Body of pancreas (tissue), 4 donors: Measurements from ENCODE around the gene FIBCD1. TPM values are rescaled to one million over a fixed set of nuclear protein-coding genes. Genes with fewer than 3 reads are reported as not detected.
A peak's percentile ranks its signal among the peaks of the same experiment; 100 is the strongest.

Source experiments
- ATAC-seq: fragments of 150-250 bp; one replicate; pipeline ENCODE4 v1.9.1; 2016
- DNase-seq, 4 donors: peaks; one replicate each; pipeline ENCODE4 v3.0.0-alpha.2; 2019
- H3K27ac ChIP-seq, 4 donors: fragments of 200-600 bp; sonication (generic); 1 replicate in 3 of 4; 2 replicates in 1 of 4; pipeline versions ENCODE4 v1.5.1 to v1.6.1; 2016 to 2019; ENCODE audit warnings: mild to moderate bottlenecking in 1 of 4, mixed read lengths in 1 of 4, moderate library complexity in 1 of 4
- H3K27me3 ChIP-seq, 2 donors: fragments of 200-600 bp; sonication (generic); one replicate each; pipeline ENCODE4 v1.6.0; 2016; ENCODE audit warnings: mild to moderate bottlenecking in 1 of 2
- H3K36me3 ChIP-seq, 2 donors: fragments of 200-600 bp; sonication (generic); replicated peaks in 1 of 2; 2 replicates each; pipeline ENCODE4 v1.5.1; 2016; ENCODE audit warnings: low read depth in 2 of 2; ENCODE audit not compliant: insufficient read depth in 1 of 2
- H3K4me1 ChIP-seq: fragments of 200-600 bp; sonication (generic); one replicate; pipeline ENCODE4 v1.6.0; 2016
- H3K4me3 ChIP-seq, 2 donors: fragments of 200-600 bp; sonication (generic); 1 replicate in 1 of 2; 2 replicates in 1 of 2; pipeline ENCODE4 v1.5.1; 2016 to 2019
- H3K9me3 ChIP-seq, 3 donors: fragments of 200-600 bp; sonication (generic); 1 replicate in 2 of 3; 2 replicates in 1 of 3; pipeline ENCODE4 v1.5.1; 2016
- CTCF ChIP-seq, 7 experiments: fragments of 450-650 bp in 4 of 7; fragments of 200-600 bp in 3 of 7; sonication (generic) in 3 of 7; IDR thresholded peaks; one replicate each; pipeline ENCODE4 v1.5.1; 2016 to 2019; ENCODE audit warnings: antibody characterized with exemption in 7 of 7
- POLR2A ChIP-seq, 3 donors: fragments of 450-650 bp; IDR thresholded peaks; one replicate each; pipeline ENCODE4 v1.6.1; 2016; ENCODE audit warnings: antibody characterized with exemption in 3 of 3, mild to moderate bottlenecking in 2 of 3
- WGBS, 2 donors: methylation state at CpG; one replicate each; pipeline ENCODE4 v1.1.5; 2017; 5-methylcytosine and 5-hydroxymethylcytosine counted together
- intact Hi-C: fragments of 100-400 bp; cut with DNase I; formaldehyde crosslinking; loops from one replicate; pipeline ENCODE4 v1.15.1; 2023
- total RNA-seq, 2 donors: library from RNA; depleted of rRNA; stranded (reverse); fragments of >200 nt; gene quantifications; one replicate each; pipeline ENCODE4 v1.1.0, GENCODE V29; 2016

FIBCD1 gene
- total RNA-seq, 2 donors from 2014 or later, result 0.78 TPM; not detected in 1

GRCh38 chr9:130868230-130868629, 70.8 kb downstream of the FIBCD1 start:
- H3K36me3 ChIP-seq, result no peaks in the 10 kb centered on the region
- H3K4me1 ChIP-seq, result peaks cover 17% of the 10 kb centered on the region
- 91 to 100% methylated on average over 3 of the region's 3 CpGs for WGBS, 2 donors
- ATAC-seq, result no peak
- TF ChIP-seq CTCF (IDR thresholded peaks at IDR 0.05) (no peak), POLR2A (IDR thresholded peaks at IDR 0.05) (no peak)
- no peak for DNase-seq
- intact Hi-C loops, result loop anchor here (5.0 kb wide), 1 partner anchor 74 kb away; no protein-coding TSS in a partner anchor
- H3K4me3 ChIP-seq, result no peak overlapping the region
- H3K27ac ChIP-seq, result no peak overlapping the region
- no peaks in the 10 kb centered on the region for H3K27me3 ChIP-seq
- H3K9me3 ChIP-seq, result no peaks in the 10 kb centered on the region

- peaks cover 11% of the 10 kb centered on the region for H3K4me1 ChIP-seq
- intact Hi-C loops, result loop anchor here (5.0 kb wide), 1 partner anchor 75 kb away; no protein-coding TSS in a partner anchor
- H3K36me3 ChIP-seq, result no peaks in the 10 kb centered on the region
- H3K27me3 ChIP-seq, result no peaks in the 10 kb centered on the region
- H3K9me3 ChIP-seq, result no peaks in the 10 kb centered on the region
- DNase-seq, result no peak
- H3K27ac ChIP-seq, result no peak overlapping the region
- no peak overlapping the region for H3K4me3 ChIP-seq
- 89 to 90% methylated on average over 9 of the region's 9 CpGs for WGBS, 2 donors
- no peak for TF ChIP-seq CTCF (IDR thresholded peaks at IDR 0.05)
- no peak for TF ChIP-seq POLR2A (IDR thresholded peaks at IDR 0.05)
- no peak for ATAC-seq
These were observed 71.5 kb downstream of the FIBCD1 start for GRCh38 chr9:130867556-130867955.

- no peaks in the 10 kb centered on the region for H3K36me3 ChIP-seq
- H3K4me1 ChIP-seq, result peaks cover 9% of the 10 kb centered on the region
- no peak overlapping the region for H3K27ac ChIP-seq
- no peaks in the 10 kb centered on the region for H3K27me3 ChIP-seq
- WGBS, 2 donors, result 36 to 39% methylated on average over 4 of the region's 4 CpGs
- TF ChIP-seq CTCF (IDR thresholded peaks at IDR 0.05) (peak; percentile 84 to 98 (median 95)), POLR2A (IDR thresholded peaks at IDR 0.05) (no peak)
- peak; percentile 95 for ATAC-seq
- H3K4me3 ChIP-seq, result no peak overlapping the region
- DNase-seq, result peak; percentile 84 to 90 (median 88)
- no peaks in the 10 kb centered on the region for H3K9me3 ChIP-seq
- intact Hi-C loops, result loop anchor here (5.0 kb wide), 1 partner anchor 76 kb away; no protein-coding TSS in a partner anchor
These were observed 72.5 kb downstream of the FIBCD1 start for GRCh38 chr9:130866474-130866965.

- H3K27me3 ChIP-seq, result no peaks in the 10 kb centered on the region
- H3K4me3 ChIP-seq, result no peak overlapping the region
- ATAC-seq (no peak), DNase-seq (no peak)
- H3K27ac ChIP-seq, result no peak overlapping the region
- no peak for TF ChIP-seq CTCF (IDR thresholded peaks at IDR 0.05)
- TF ChIP-seq POLR2A (IDR thresholded peaks at IDR 0.05), result no peak
- intact Hi-C loops, result loop anchor here (5.0 kb wide), 1 partner anchor 76 kb away; no protein-coding TSS in a partner anchor
- no peaks in the 10 kb centered on the region for H3K9me3 ChIP-seq
- peaks cover 9% of the 10 kb centered on the region for H3K4me1 ChIP-seq
- WGBS, 2 donors, result 89 to 90% methylated on average over 3 of the region's 3 CpGs
- no peaks in the 10 kb centered on the region for H3K36me3 ChIP-seq
These were observed 73.1 kb downstream of the FIBCD1 start for GRCh38 chr9:130865921-130866320.

- Histone ChIP-seq H3K36me3 (no peaks in the 10 kb centered on the region), H3K9me3 (no peaks in the 10 kb centered on the region), H3K27me3 (no peaks in the 10 kb centered on the region), H3K4me1 (peaks cover 9% of the 10 kb centered on the region), H3K27ac (no peak overlapping the region), H3K4me3 (no peak overlapping the region)
- DNase-seq (no peak), ATAC-seq (no peak)
- TF ChIP-seq POLR2A (IDR thresholded peaks at IDR 0.05) (no peak), CTCF (IDR thresholded peaks at IDR 0.05) (no peak)
- intact Hi-C loops, result loop anchor here (5.0 kb wide), 1 partner anchor 97 kb away; no protein-coding TSS in a partner anchor
- WGBS, 2 donors, result 82 to 83% methylated on average over 6 of the region's 6 CpGs
These were observed 74.5 kb downstream of the FIBCD1 start for GRCh38 chr9:130864541-130864940.
